NCI-H187 (cell line): ENCODE data around the gene EHBP1.

Experiments used
- DNase-seq, 2 experiments: peaks; one replicate each; lab custom pipeline; 2025; lab: John Stamatoyannopoulos, UW

Gene EHBP1

DNA sequence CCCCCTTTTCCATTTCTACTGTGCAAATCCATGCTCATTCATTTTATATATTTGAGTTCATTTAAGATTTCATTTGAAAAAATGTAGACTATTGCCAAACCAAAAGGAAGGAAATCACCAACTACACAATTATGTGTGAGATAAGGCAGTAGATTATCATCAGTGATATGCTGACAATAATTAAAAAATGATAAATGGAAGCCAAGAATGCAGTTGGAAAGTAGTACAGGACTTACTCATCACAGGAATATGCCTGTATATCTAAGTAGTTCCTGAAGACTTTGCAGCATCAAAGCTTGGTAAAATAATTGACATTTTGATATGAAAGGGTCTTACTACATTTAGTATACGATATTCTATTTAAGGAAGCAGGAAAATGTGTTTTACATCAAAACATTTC is 179.0 kb downstream of the EHBP1 start:
- DNase-seq: no peak

DNA sequence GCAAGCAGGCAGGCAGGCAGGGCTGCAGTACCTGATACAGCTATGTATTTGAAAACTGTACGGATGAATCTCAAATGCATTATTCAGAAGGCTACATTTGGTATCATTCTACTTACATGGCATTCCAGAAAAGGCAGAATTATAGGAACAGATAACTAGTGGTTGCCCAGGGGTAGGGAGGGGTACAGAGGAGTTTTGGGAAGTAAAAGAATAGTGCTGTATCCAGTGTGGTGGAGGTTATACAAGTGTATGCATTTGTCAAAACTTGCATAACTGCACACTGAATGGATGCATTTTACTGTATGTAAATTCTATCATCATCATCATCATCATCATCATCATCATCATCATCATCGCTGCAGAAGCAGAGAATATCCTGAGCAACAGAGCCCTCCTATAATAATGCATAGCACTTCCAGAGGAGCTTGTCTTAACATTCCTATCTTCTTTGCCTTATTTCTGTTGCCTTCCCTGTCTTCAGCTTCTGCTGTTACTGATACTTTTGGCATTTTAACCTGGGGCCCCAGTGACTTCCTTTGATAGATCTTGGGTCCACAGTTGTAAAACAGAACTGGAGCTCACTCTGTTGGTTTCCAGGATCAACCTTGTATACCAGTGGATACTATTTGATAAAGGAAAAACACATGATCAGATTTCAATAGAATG is 189.6 kb downstream of the EHBP1 start:
- DNase-seq: no peak

DNA sequence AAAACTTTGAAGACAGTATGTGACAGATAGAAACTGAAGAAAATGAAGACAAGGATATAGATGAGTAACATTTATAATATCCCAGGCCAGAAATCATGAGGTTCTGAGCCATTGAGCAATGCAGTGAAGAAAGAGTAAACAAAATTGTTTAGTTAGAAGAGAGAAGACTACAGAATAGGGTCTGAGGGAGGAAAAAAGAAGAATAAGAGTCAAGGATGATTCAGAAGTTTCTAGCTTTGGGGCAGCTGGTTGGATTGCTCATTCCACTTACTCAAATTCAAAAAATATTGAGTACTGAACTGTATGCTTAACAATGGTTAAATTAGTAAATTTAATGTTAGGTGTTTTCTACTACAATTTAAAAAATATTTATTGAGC is 190.1 kb downstream of the EHBP1 start:
- DNase-seq: no peak

DNA sequence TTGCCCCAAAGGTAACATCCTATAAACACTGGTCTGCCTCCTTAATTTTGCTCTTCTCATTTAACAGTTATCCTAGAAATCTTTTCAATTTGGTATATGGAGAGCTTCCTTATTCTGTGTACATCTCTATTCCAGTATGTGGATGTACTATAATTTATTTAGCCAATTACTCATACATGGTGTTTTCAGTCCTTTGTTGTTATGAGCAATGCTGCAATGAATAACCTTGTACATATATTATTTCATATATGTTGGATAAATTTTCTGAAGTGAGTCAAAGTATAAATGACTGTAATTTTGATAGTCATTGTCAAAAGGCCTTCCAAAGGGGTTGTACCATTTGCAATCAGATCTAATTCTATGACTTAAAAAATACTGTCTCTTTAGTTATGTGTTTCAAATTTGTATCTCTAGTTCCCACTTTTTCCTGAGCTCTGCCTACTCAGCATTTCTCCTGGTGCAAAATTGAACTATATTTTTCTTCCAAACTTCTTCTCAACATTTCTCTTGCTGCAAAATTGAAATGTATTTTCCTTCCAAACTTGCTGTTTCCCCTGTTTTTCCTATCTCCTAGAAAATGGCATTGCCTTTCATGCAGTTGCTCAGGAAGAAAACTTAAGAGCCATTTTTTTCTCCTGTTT is 191.8 kb downstream of the EHBP1 start:
- no peak for DNase-seq

DNA sequence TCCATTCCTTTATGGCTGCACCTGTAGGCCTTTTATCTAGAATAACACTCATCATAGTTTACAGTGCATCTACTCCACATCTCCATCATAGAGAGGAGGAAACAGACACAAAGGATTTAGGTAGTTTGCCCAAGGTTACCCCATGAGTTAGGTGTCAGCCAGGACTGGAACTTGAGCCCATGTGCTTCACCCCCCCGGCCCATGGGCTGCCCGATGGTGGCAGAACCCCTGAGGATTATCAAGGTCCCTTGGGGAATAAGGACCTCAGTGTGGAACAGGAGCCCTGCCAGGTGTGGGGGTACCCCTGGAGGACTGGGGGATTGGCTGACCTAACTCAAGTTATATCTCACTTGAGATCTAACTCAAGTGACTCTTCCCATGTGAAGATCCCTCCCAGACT is 198.8 kb downstream of the EHBP1 start:
- no peak for DNase-seq

DNA sequence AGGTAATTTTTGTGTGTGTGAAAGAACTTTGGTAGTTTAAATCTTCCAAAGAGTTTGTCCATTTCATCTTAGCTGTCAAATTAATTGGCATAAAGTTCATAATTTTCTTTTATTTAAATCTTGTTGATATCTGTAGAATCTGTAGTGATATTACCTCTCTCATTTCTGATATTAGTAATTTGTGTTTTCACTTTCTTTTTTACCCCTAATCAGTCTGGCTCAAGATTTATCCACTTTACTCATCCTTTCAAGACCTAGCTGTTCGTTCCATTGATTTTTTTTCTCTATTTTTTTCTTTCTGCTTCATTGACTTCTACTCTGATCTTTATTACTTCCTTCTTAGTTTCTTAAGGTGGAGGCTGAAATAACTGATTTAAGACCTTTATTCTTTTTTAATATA is 202.6 kb downstream of the EHBP1 start:
- no peak for DNase-seq

DNA sequence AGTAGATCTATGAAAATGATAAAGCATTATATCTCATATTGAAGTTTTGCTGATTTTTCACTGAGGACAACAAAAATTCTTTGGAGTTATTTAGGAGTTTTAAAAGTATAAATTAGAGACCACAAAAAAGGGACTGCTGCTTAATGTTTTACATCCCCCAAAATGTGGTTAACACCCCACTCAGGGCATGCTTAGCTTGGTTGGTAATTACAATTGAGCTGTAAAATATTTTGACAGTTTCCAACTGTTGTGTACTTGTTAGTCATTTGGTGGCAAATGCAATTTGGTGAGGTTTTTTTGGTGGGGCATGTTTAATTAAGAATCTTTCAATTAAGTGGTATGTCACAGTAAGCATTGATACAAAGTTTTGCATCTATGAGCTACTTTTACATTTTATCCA is 207.8 kb downstream of the EHBP1 start:
- DNase-seq: no peak

DNA sequence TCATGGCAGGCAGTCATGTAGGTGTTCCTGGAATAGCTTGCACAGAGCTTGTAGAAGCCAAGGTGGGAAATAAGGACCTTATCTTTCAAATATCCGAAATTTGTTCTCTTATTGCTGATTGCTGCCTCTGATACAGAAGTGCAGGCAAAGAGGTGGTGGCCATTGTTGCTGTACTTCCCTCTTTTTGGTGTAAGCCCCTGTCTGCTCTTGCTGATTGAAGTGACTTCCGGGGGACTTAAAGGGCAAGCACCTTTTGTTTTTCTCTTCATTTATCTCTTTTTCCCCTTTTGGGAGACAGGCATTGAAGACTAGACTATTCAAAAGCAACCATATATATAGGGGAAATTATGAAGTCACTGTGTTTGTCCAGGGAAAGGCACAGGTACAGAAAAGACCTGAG is 213.5 kb downstream of the EHBP1 start:
- DNase-seq: no peak

DNA sequence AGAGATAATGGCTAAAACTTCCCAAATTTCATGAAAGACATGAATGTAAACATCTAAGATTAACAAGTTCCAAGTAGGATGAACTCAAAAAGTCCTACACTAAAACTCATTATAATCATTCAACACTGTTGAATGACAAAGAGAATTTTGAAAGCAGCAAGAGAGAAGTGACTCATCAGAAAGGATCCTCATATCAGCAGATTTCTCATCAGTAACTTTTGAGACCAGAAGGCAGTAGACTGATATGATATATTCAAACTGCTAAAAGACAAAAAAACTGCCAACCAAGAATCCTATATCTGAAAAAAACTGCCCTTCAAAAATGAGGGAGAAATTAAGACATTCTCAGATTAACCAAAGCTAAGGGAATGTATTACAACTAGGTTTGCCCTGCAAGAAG is 214.6 kb downstream of the EHBP1 start:
- no peak for DNase-seq

DNA sequence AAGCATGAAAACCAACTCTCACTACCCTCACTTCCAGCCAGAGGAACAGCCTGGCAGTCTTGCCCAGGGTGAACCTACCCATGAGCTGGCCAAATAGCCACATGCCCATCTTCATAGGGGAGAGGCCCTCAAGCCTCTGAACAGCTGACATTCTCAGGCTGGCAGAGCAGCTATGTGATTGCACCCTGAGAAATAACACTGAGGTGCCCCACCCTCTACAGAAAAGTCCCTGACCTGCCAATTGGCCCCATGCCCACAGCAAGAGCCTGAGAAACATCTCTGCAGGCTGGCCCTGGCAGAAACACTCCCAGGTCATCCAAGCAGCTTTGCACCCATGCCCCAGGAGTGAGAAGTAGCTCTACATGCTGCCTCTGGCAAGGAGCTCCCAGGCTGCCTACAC is 217.7 kb downstream of the EHBP1 start:
- DNase-seq: no peak

DNA sequence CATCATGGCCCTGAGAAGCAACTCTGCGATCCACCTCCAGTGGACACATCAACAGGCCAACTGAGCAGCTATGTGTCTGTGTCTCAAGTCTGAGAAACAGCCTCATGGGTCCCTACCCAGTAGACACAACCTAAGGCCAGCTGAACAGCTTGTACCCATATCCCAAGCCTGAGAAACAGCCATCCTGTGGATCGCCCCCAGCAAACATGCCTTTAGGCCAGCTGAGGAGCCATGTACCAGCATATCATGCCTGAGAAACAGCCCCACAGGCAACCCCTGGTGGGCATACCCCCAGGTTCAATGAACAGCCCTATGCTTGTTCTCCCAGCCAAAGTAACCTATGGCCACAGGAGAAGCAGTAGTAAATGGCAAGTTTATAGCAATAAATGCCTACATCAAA is 218.4 kb downstream of the EHBP1 start:
- DNase-seq: no peak

DNA sequence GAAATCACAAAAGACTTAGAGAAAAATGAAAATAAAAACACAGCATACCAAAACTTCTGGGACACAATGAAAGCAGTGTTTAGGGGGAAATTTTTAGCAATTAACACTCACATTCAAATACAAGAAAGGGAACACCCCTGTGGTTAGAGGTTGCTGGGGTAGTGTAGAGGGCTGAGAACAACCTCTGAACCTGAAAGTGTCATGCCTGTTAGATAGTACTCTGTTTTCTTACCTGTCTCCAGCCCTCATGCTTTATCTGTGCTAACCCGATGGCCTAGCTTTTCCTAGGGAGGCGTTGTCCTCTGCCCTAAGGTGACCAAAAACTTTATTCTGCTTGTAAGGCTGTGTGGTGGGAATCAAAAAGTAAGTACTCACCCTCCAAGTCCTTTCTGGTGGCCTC is 222.5 kb downstream of the EHBP1 start:
- no peak for DNase-seq

DNA sequence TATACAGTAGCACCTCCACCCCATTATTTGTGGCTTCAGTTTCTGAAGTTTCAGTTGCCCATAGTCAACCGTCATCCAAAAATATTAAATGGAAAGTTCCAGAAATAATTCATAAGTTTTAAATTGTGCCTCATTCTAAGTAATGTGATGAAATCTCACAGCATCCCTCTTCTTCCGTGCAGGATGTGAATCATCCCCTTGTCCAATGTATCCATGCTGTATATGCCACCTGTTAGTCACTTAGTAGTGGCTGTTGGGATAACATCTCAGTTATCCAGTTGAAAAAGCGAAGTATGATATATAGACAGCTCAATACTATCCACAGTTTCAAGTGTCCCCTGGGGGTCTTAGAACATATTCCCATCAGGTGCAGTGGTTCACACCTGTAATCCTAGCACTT is 226.0 kb downstream of the EHBP1 start:
- no peak for DNase-seq

DNA sequence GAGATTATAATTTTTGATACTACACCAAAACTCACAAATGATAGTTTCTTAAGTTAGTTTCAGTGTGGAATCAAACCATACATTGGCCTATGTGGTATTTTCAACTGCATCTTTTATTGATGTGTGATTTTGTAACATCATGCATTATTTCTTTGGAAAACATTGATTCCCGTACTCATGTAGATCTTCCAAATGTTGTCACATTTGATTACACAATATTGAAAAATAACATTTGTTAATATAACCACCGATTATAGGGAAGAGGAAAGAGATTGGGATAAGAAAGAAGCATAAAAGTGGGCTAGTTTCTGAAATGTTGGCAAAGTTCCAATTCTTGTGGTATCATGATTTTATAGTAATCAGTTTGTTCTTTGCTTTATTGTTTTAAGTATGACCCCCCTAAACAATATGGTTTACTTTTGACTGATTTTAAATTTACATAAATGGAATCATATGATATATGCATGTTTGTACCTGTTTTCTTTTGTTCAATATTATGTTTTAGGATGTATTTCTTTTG is 227.9 kb downstream of the EHBP1 start:
- DNase-seq: no peak

DNA sequence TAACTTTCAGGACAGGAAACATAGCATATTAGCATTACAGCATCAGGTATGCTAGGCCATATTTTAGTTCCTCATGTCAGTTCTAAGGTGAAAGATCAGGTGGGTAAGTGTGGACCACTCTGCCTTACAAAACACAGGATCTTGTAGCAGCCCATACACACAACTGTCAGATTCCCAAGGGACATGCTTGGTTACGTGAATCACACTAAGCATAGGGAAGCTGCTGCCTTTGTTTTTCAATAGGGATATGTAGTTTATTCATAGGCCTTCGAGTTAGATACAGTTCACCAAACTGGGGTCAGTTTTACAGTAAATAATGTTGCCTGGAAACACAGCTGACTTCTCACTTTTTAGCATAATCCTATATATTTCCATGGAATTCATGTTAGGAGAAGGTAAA is 229.0 kb downstream of the EHBP1 start:
- DNase-seq: no peak

DNA sequence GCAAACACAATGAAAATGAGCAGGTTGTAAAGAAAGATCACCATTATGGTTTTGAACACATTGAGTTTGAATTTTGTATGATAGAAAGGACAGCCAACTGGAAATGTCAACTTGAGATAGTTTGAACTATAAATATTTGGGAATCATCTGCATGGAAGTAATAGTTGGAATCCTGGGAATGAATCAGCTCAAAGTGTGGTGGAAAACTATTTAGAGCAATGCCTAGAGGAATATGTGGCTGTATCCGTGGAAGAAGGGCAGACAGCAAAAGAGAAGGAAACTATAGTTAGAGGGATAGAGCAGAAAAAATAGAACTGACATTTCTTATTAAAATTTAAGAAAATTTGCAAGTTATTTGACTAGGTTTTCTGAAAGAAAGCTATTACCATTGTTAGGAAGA is 232.6 kb downstream of the EHBP1 start:
- DNase-seq: no peak

DNA sequence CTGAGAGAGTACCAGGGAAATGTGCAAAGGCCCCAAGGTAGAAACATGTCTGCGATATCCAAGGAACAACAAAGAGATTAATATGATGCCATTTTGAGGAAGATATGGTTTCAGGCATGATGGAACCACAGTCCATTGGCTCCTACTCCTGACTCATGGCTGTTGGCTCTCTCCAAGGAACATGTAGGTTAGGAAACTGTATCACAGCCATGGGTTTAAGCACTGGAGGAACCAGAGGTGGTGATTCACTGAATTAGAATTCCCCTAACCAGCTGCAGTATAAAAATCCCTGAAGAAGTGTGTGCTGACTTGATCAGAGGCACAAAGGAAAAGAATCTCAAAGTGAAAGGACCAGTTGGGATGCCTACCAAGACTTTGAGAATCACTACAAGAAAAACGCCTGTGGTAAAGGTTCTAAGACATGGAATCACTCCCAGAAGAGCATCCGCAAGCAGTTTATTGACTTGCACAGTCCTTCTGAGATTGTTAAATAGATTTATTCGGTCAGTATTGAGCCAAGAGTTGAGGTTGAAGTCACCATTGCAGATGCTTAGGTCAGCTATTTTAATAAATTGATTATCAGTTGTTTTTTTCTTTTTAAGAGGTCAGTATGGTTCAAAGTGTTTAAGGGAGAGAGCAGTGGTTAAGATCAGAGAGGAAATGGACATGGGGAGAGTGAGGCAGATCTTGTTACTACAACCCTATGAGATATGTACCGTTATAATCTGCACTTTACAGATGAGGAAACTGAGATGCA is 234.4 kb downstream of the EHBP1 start:
- DNase-seq: no peak

DNA sequence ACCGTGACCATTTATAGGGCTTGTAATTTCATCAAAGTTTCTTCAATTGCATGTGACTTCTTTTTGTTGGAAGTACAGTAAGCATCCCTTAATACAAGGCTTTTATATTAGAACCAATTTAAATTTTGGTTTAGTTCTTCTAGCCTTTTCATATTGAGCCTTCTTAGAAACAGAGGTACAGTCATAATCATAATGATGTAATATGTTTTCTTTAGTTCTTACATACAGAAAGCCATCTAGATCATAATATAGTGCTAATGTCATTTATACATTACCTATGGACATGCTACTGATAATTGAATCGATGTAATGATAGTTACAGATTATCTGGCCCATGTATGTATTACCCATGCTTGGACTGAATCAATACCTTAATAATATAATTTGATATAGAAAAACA is 235.2 kb downstream of the EHBP1 start:
- no peak for DNase-seq

DNA sequence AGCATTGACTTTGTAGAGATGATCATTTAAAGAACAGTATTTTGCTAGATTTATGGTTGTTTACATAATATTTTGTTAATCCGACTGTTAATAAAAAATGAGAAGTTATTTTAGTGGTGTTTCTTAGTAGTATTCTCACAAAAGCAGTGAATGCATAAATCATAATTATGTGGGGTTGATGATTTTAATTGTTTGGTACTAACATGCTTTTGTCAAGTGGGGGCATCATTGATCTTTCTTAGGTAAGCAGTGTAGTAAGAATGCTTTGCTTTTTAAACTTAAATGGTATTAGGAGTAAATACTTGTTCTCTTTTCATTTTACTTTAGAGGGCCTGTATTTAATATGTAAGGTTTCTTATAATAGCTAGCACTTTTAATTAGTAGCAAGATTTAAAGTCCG is 235.9 kb downstream of the EHBP1 start:
- DNase-seq: no peak

DNA sequence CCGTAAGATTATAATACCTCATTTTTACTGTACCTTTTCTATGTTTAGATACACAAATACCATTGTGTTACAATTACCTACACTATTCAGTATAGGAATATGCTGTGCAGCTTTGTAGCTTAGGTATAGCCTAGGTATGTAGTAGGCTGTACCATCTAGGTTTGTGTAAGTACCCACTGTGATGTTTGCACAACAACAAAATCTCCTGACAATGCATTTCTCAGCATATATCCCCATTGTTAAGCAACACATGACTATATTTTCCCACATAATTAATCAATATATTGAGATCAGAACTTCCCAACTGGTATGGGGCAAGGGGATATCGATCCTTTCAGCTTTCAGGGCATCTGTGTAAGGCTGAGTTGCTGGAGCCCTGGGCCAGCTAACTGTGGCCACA is 238.8 kb downstream of the EHBP1 start:
- no peak for DNase-seq

DNA sequence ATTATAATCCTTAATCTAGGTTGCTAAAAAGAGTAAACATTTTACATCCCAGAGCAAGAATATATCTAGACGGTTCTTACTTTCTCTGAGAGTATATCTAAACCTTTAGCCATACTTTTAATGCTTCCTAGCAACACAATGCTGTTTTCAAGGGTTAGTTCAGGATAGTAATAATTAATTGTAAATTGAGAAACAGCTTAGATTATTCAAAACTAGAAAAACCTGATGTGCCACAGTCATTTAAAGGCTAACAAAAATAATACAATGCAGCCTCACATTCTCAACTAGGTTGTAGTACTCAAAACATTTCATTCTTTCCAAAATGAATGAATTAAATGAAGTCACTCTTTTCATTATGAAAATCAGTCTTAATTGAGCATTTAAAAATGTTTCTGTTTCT is 241.9 kb downstream of the EHBP1 start:
- no peak for DNase-seq

DNA sequence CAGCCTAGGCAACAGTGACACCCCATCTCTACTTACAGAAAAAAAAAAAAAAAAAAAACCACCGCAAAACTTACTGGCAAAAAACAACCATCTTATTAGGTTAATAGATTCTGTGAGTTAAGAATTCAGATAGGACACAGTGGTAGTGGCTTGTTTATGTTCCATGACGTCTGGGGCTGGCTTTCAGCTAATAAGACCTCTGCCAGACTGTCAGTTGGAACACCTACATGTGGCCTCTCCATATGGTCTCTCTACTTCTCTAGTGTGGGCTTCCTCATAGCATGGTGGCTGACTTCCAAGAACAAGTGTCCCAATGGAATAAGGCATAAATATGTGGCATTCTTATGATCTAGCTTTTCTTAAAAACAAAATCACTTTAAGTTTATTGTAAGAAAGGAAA is 251.1 kb downstream of the EHBP1 start:
- no peak for DNase-seq

DNA sequence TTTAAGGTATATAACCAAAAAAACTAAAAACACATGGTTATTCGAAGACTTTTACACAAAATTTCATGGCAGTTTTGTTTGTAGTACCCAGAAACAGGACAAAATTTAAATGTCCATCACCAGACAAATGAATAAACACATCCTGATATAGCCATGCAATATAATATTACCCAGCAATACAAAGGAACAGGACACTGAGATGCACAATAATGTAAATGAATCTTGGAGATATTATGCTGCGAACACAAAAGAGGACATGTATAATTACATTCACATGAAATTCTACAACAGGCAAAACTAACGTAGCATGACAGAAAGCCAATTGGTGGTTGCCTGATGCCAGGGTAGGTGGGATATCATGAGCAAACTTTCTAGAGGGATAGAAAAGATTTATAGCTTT is 252.7 kb downstream of the EHBP1 start:
- DNase-seq: no peak
